Activated CD8-positive, alpha-beta T cell treated with anti-CD3 and anti-CD28 coated beads for 36 hours (primary cell): ENCODE data around the gene ADISSP. TPM values are rescaled to one million over a fixed set of nuclear protein-coding genes. Genes with fewer than 3 reads are reported as not detected.

ENCODE experiments used
- ATAC-seq: fragments of 200-7000 bp; cut with Tn5 transposase; one replicate; pipeline ENCODE4 v1.10.0; 2021; ENCODE audit warnings: mild to moderate bottlenecking, moderate library complexity
- CTCF ChIA-PET: fragments of 350-600 bp; sonication (Branson Sonifier 250); formaldehyde crosslinking; loops from one replicate; lab custom pipeline; 2021; ENCODE audit warnings: antibody characterized with exemption; lab: Charles Lee
- POLR2A ChIA-PET: fragments of 350-600 bp; sonication (Branson Sonifier 250); formaldehyde crosslinking; loops from one replicate; lab custom pipeline; 2021; ENCODE audit warnings: antibody characterized with exemption; lab: Charles Lee
- DNase-seq: peaks from one replicate; pipeline ENCODE4 v3.0.0-alpha.2; 2020
- H3K27ac Mint-ChIP-seq: one replicate; pipeline ENCODE4 v1.8.0; 2021; ENCODE audit warnings: mild to moderate bottlenecking, mixed read lengths
- H3K27me3 Mint-ChIP-seq: one replicate; pipeline ENCODE4 v1.8.0; 2021; ENCODE audit warnings: mixed read lengths
- H3K36me3 Mint-ChIP-seq: one replicate; pipeline ENCODE4 v1.8.0; 2021; ENCODE audit warnings: low read depth, mixed read lengths
- H3K4me1 Mint-ChIP-seq: one replicate; pipeline ENCODE4 v1.8.0; 2021; ENCODE audit warnings: low read depth, mixed read lengths
- H3K4me3 Mint-ChIP-seq: one replicate; pipeline ENCODE4 v1.8.0; 2021; ENCODE audit warnings: mild to moderate bottlenecking, moderate library complexity, mixed read lengths
- H3K9me3 Mint-ChIP-seq: one replicate; pipeline ENCODE4 v1.8.0; 2021; ENCODE audit warnings: mixed read lengths
- intact Hi-C: fragments of 100-400 bp; cut with micrococcal nuclease; formaldehyde crosslinking; loops from one replicate; pipeline ENCODE4 v1.10.0; 2022
- total RNA-seq, 2 experiments: library from RNA; stranded (reverse); gene quantifications; one replicate each; pipeline ENCODE4 v1.2.3, GENCODE V29; 2021
- TF ChIP-seq, protein P1 (sequence below): fragments of 200-600 bp; IDR thresholded peaks from one replicate; pipeline ENCODE4 v1.8.0; 2022; ENCODE audit warnings: antibody characterized with exemption, mild to moderate bottlenecking

The ADISSP gene
- total RNA-seq, 2 experiments from 2014 or later = 62.5 to 66.6 TPM

DNA sequence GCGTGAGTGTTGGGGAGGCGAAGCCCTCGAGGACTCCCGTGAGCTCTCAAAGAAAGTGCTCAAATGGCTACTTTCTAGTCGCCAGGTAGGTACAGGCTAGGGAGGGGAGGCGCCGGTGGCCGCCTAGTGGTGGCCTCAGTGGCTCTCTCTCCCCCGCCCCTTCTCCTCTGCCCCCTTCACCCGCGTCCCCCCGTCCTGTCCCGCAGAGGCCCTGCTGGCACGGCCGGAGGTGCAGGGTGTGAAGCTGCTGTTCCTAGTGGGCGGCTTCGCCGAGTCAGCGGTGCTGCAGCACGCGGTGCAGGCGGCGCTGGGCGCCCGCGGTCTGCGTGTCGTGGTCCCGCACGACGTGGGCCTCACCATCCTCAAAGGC lies 16.3 kb downstream of the ADISSP start:
- Mint-ChIP-seq H3K4me1 (peaks cover 8% of the 10 kb centered on the region), H3K27me3 (no peaks in the 10 kb centered on the region), H3K4me3 (no peak overlapping the region), H3K36me3 (peaks cover 3% of the 10 kb centered on the region), H3K27ac (no peak overlapping the region), H3K9me3 (no peaks in the 10 kb centered on the region)
- ATAC-seq (no peak), DNase-seq (no peak)
- ChIA-PET CTCF (interaction anchor here (0.9 to 2.5 kb wide), 9 partner anchors 10 to 334 kb away, joined by 3 to 8 read pairs (median 4); no protein-coding TSS in a partner anchor), POLR2A (interaction anchor here (0.6 to 2.1 kb wide), 3 partner anchors 13 to 45 kb away, joined by 3 to 6 read pairs (median 3); partner anchors contain the start of genes ADISSP and CDC25B)
- intact Hi-C loops = no loop called here
- TF ChIP-seq, protein P1, sequence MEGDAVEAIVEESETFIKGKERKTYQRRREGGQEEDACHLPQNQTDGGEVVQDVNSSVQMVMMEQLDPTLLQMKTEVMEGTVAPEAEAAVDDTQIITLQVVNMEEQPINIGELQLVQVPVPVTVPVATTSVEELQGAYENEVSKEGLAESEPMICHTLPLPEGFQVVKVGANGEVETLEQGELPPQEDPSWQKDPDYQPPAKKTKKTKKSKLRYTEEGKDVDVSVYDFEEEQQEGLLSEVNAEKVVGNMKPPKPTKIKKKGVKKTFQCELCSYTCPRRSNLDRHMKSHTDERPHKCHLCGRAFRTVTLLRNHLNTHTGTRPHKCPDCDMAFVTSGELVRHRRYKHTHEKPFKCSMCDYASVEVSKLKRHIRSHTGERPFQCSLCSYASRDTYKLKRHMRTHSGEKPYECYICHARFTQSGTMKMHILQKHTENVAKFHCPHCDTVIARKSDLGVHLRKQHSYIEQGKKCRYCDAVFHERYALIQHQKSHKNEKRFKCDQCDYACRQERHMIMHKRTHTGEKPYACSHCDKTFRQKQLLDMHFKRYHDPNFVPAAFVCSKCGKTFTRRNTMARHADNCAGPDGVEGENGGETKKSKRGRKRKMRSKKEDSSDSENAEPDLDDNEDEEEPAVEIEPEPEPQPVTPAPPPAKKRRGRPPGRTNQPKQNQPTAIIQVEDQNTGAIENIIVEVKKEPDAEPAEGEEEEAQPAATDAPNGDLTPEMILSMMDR = no peak

DNA sequence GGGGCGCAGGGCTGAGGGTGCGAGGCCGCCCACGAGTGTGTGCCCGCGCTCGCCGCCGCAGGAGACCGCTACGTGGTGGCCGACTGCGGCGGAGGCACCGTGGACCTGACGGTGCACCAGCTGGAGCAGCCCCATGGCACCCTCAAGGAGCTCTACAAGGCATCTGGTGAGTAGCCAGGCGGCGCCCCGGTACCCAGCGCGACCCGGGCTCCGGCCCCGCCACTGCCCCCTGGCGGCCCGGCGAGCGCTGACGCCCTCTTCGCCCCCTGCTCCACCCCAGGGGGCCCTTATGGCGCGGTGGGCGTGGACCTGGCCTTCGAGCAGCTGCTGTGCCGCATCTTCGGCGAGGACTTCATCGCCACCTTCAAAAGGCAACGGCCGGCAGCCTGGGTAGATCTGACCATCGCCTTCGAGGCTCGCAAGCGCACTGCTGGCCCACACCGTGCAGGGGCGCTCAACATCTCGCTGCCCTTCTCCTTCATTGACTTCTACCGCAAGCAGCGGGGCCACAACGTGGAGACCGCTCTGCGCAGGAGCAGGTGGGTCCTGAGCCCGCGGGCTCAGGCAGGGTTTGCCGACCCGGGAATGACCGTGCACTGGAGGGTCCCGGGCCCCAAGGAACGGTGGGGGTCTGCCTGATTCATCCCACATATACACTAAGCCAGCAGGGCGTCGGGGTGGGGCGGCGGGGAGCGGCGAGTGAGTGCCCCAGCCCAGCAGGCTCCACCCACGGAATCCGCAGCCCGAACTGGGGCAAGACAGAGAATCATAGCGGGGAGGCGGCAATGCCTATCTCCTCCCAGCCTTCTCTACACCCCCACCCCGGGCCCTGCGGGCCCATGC lies 17.6 kb downstream of the ADISSP start:
- TF ChIP-seq, protein P1 = peak; percentile 70
- ChIA-PET CTCF (interaction anchor here (0.6 to 2.5 kb wide), 12 partner anchors 10 to 231 kb away, joined by 3 to 8 read pairs (median 3); no protein-coding TSS in a partner anchor), POLR2A (interaction anchor here (2.1 kb wide), 1 partner anchor 18 kb away, joined by 6 read pairs; the partner anchor contains the start of gene ADISSP)
- Mint-ChIP-seq H3K4me1 (peaks cover 12% of the 10 kb centered on the region), H3K27me3 (peaks cover under 1% of the 10 kb centered on the region), H3K9me3 (no peaks in the 10 kb centered on the region), H3K36me3 (peaks cover 3% of the 10 kb centered on the region), H3K4me3 (no peak overlapping the region), H3K27ac (no peak overlapping the region)
- intact Hi-C loops = no loop called here
- DNase-seq (peak; percentile 41), ATAC-seq (peak; percentile 31)

DNA sequence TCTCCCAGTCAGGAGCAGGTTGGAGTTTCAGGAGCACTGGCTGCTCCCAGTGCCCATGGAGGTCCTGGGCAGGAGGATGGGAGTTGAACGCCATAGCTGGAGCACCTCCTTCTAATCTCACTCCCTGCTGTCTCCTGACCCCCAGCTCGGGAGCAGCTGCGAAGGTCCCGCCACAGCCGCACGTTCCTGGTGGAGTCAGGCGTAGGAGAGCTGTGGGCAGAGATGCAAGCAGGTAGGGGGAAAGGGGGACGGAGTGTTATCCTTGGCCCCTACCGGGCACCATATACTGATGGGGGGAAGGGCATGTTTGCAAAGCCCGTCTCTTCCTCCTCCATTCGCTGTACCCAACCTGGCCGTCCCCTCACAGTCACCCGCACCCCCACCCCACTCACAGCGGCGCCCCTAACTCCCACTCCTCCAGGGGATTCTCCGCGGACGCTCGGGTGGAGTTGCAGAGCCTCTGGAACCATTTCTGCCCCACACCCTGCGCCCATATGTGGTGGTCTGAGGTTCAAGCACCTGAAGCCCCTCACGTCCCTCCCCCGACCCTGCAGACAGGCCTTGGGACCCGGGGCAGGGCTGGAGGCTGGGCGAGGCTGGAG lies 18.4 kb downstream of the ADISSP start:
- no peak overlapping the region for H3K4me3 Mint-ChIP-seq
- no peak for ATAC-seq

DNA sequence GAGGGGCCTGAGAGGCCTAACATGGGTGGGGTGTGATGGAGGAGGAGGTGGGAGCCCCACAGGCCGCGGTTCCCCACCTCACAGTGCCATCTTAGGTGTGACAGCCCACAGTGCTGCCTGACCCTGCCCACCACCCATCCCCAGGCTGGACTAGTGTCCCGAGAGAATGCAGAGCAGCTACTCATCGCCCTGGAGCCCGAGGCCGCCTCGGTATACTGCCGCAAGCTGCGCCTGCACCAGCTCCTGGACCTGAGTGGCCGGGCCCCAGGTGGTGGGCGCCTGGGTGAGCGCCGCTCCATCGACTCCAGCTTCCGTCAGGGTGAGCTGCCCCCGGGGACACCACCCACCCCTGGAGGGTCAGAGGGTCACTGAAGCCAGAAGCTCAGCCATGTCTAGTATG lies 19.5 kb downstream of the ADISSP start:
- TF ChIP-seq, protein P1 = no peak

More for the DNA sequence above, 18.4 kb downstream of the ADISSP start:
- Mint-ChIP-seq H3K36me3 (peaks cover 3% of the 10 kb centered on the region), H3K9me3 (no peaks in the 10 kb centered on the region), H3K27ac (no peak overlapping the region), H3K4me1 (peaks cover 15% of the 10 kb centered on the region), H3K27me3 (peaks cover 4% of the 10 kb centered on the region)
- intact Hi-C loops = no loop called here
- TF ChIP-seq, protein P1 = no peak
- ChIA-PET POLR2A (no interaction called here), CTCF (interaction anchor here (0.7 to 2.2 kb wide), 7 partner anchors 9 to 208 kb away, joined by 3 to 7 read pairs (median 3); no protein-coding TSS in a partner anchor)
- no peak for DNase-seq

More for the DNA sequence above, 19.5 kb downstream of the ADISSP start:
- CTCF ChIA-PET = interaction anchor here (1.5 to 2.2 kb wide), 2 partner anchors 17 to 21 kb away, joined by 3 to 4 read pairs; no protein-coding TSS in a partner anchor
- POLR2A ChIA-PET = interaction anchor here (0.6 to 1.4 kb wide), 3 partner anchors 10 to 69 kb away, joined by 3 to 5 read pairs (median 4); partner anchors contain the start of gene ADISSP
- Mint-ChIP-seq H3K27me3 (peaks cover 4% of the 10 kb centered on the region), H3K9me3 (no peaks in the 10 kb centered on the region), H3K36me3 (peaks cover 3% of the 10 kb centered on the region), H3K27ac (no peak overlapping the region), H3K4me3 (no peak overlapping the region), H3K4me1 (peaks cover 13% of the 10 kb centered on the region)
- no peak for ATAC-seq
- intact Hi-C loops = no loop called here
- no peak for DNase-seq
